ENCODE measurements around the gene CLASP1.
"Not testable (repeated sequence)": the region's sequence is repeated elsewhere in the genome, so short reads cannot be mapped to it uniquely, and the experiment has no call there.

Gene CLASP1

GRCh38 chr2:121363632-121364420, 285.4 kb downstream of the CLASP1 start:
- no peak for DNase-seq

- no peak for DNase-seq
Observed at GRCh38 chr2:121362774-121363173, 286.5 kb downstream of the CLASP1 start.

GRCh38 chr2:121362226-121362625, 287.0 kb downstream of the CLASP1 start:
- DNase-seq = no peak

DNA sequence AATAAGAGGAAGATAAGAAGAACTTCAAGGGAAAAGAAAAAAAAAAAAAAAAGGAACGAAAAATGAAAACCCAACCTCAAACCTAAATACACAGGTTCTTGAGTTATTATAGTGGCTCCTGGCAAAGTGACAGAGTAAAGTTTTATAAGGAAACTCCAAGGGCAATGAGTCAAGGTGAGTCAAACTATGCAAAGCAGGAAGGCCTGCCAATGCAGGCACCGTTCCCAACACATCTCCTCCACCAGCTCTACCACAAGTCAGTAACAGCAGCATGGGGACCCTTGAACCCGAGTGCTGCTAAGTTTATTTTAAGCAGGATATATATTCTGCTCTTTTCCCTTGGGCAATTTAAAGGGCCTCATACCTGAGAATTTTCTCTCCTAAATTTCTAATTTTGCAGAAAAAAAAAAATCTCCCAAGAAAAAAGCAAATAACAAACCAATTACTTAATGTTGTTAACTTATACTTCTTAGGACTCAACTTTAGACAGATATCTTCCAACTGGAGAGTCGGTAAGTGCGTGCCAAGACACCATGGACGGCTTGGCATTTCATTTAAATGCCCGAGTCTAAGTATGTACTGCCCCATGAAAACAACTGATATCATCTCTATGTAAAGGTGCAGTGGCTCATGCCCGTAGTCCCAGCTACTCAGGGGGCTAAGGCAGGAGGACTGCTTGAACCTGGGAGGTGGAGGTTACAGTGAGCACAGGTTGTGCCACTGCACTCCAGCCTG, 288.5 kb downstream of the CLASP1 start:
- no peak for DNase-seq

- DNase-seq = no peak
Observed at GRCh38 chr2:121359716-121360565, 289.3 kb downstream of the CLASP1 start.

DNA sequence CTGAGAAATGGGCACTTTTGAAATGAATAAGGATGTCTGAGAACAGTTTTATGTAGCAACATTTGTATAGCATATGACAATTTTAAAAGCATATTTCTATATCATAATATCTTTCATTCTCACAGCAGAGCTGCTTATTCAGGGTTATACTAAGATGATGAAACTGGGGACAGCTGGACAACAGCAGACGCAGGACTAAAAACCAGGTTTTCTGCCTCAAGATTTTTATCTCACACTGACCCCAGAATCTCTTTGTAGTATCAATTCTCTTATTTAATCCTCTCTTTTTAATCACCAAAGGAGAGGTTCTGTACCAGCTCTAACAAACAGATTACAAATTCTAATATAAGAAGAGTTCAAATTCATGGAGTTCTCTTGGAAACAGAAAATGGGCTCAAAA, 290.1 kb downstream of the CLASP1 start:
- DNase-seq = no peak

GRCh38 chr2:121358291-121358690, 291.0 kb downstream of the CLASP1 start:
- DNase-seq = no peak

DNA sequence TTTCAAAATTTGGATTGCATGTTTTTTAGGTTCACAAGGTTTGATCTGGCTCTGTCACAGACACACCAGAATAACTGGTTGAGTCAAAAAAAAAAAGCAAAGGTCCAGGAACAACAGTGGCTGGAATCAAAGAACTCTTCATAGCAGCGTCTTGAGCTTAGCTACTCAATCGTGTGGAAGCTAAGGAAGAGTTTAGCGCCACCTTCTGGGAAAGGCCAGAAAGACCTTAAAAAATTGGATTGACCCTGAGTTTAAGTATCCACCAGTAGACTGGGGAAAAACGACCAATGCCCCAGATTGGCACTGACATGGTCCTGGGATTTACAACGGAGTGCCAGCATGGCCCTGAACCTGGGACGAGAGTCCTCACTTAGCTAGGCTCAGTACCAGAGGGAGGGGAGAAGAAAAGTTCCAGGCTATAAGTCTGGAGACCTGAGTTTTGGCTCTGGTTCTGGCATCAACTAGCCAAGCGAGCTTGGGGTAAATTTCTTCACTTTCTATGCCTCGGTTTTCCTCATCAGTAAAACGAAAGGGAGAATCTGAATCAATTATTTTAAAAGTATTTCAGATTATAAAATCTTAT, 293.1 kb downstream of the CLASP1 start:
- no peak for DNase-seq

DNA sequence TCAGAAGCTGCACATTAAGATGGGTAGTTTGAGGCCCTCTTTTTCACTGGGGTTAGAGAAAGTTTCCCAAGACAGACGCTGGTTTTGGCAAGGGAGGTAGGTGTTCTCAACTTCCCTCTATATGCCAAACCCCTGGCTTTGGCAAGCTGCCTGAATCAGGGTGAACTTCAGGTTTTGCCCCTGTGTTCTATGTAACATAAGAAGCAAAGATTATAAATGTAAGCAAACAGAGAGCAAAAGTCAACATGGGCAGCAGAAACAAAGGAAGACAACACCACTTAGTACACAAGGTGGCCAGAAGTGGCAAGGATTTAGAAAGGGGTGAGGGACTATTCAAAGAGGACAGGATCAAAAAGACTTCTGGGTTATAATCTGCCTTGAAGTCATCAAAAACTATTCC, 293.8 kb downstream of the CLASP1 start:
- DNase-seq = no peak

- DNase-seq = no peak
Observed at GRCh38 chr2:121351521-121352318, 297.5 kb downstream of the CLASP1 start.

DNA sequence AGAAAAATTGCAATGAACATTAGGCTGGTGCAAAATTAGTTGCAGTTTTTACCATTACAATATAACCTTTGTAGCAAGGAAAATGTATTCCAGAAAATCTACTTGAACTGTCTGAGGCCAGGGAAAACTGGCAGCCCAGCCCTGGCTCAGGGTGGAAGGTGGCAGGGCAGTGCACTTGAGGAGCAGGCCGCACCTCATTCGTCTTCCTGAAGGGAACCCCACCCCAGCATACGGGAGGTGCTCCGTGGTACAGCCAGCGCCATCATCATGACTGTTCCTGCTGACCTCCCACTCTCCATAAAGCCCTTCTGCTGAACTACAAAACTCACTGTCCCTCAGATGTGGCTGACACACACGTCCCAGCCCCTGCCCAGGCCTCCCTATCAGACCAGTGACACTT, 298.4 kb downstream of the CLASP1 start:
- DNase-seq = no peak

GRCh38 chr2:121350402-121350775, 298.9 kb downstream of the CLASP1 start:
- DNase-seq = no peak

DNA sequence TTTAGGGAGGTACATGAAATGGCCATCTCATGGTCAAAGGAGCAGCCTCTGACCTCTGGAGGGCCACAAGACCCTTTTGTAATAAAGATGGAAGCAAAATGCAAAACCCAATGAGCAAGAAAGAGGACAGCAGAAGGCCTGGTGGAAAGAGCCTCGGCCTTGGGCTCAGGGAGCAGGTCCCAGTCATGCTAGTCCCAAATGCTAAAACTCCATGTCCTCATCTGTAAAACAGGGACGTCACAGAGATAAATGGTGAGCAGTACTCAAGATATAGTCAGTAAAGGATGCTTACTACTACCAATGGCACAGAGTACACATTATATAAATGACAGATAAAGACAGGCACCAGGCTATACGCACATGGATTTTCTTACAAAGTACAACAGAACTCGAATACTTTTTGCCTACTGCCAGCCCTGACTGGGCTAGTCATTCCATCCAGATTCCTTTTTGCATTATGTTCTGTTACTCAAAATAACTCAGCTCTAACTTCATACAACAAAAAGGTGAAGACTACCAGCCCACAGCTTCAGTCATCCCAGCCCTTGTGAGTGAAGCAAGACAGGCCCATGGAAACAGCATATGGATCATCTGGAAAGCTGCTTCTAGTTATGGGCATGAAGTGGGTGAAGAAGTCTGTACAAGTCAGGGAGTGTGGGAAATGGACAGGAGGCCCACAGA, 299.4 kb downstream of the CLASP1 start:
- no peak for DNase-seq

DNA sequence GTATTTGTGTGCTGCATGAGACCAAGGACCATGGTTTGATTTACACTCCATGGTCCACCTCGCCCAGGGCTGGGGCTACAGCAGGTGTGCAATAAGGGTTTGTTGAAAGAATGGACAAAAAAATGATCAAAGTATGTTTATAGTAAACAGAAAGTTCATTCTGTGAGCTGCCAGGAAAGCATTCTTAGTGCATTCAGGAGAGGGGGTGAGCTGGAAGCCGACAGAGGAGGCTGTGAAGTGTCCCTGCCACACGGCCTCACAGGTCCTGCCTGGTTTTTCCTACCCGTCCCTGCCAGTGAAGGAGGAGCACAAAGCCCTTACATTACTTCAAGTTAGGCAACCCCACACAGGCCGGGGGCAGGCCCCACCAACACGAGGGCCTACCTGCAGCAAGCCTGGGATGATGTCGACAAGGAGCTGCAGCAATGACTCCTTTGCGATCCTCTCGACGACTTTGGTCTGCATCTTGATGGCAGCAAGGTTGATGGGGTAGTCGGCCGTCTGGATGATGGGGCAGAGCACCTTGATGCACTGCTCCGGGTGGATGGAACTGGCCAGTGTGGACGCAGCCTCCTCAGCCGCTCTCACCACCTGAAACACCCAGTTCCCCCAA, 301.0 kb downstream of the CLASP1 start:
- DNase-seq = no peak

DNA sequence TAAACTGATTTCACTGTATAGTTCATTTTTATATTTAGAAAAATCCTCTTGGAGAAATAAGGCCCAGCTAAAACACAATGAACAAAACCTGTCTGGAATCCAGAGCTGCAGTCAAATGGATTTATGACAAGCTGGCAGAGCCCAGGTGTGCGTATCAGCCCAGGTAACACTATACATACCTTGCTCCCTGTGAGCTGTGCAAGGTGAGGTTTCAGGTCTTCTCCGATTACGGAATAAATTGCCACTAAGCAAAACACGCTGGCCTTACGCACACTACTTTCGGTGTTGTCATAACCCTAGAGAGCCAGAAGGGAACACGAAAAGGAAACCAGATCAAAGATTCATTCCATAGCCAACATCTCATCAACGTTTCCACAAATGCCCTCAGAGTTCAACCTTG, 302.4 kb downstream of the CLASP1 start:
- DNase-seq = no peak

- no peak for DNase-seq
Observed at GRCh38 chr2:121346407-121346806, 302.9 kb downstream of the CLASP1 start.

DNA sequence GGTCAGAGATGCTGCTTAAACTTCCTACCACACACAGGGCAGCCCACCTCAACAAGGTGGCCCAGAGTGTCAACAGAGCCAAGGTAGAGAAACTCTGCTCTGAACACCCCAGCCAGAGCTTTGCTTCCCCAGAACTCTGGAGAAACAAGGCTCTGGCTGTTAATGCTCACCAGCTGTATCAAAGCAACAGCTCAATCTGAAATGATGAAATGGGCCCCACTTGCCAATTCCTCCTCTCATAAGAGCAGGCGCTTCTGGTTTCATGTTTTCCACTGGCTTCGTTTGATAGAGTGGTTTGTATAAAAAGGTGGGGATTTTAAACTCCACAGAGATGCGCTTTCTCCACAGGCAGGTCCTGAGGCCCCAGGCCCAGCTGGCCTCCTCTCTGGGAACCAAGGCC, 303.4 kb downstream of the CLASP1 start:
- DNase-seq = no peak

DNA sequence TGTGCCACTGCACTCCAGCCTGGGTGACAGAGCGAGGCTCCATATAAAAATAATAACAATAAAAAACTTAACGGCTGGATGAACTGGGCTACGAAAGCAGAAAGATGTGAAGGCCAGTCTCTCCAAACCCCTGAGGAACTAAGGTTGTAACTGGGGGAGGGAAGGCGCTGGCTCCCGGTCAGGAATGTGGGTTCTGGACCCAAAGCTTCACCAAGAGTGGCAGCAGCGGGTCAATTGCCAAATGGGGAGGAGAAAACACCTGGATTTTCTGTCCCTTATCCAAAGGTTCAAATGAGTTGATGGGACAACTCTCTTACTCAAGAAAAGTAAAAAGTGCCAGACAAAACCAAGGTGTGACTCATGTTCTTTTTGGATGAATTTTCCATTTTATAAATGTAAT, 304.2 kb downstream of the CLASP1 start:
- DNase-seq = no peak

- DNase-seq = not testable (repeated sequence)
Observed at GRCh38 chr2:121343828-121344399, 305.3 kb downstream of the CLASP1 start.

- no peak for DNase-seq
Observed at GRCh38 chr2:121343191-121343590, 306.1 kb downstream of the CLASP1 start.

GRCh38 chr2:121342751-121343150, 306.5 kb downstream of the CLASP1 start:
- no peak for DNase-seq
